HepG2 (cell line): ENCODE results near the gene ADSS2.

Experiments
- KLF13 ChIP-seq: sonication (generic); formaldehyde crosslinking; IDR thresholded peaks from 2 replicates; pipeline ENCODE4 v1.4.0; 2020; ENCODE audit warnings: mild to moderate bottlenecking, missing genetic modification reagents
- MYNN ChIP-seq: sonication (generic); formaldehyde crosslinking; IDR thresholded peaks from 2 replicates; pipeline ENCODE4 v1.4.0; 2020; ENCODE audit warnings: mild to moderate bottlenecking, low read depth, missing genetic modification reagents
- NAIF1 ChIP-seq: sonication (generic); formaldehyde crosslinking; IDR thresholded peaks from 2 replicates; pipeline ENCODE4 v1.5.0; 2020; ENCODE audit warnings: mild to moderate bottlenecking, missing genetic modification reagents, borderline replicate concordance
- PHF20 ChIP-seq: sonication (generic); formaldehyde crosslinking; IDR thresholded peaks from 2 replicates; pipeline ENCODE4 v1.5.0; 2020; ENCODE audit warnings: mild to moderate bottlenecking, missing genetic modification reagents
- PHF8 ChIP-seq: sonication (generic); formaldehyde crosslinking; IDR thresholded peaks from 2 replicates; pipeline ENCODE4 v1.5.0; 2020; ENCODE audit warnings: missing genetic modification reagents
- POLR2A ChIP-seq, 2 experiments: IDR thresholded peaks; 2 replicates each; pipeline ENCODE4 v1.6.1; 2011; ENCODE audit warnings: low read depth in 2 of 2, low read length in 2 of 2, mild to moderate bottlenecking in 1 of 2, moderate library complexity in 1 of 2; ENCODE audit not compliant: insufficient read depth in 1 of 2
- PRMT3 ChIP-seq: sonication (generic); formaldehyde crosslinking; IDR thresholded peaks from 2 replicates; pipeline ENCODE4 v1.8.1; 2022; ENCODE audit warnings: low read depth, mild to moderate bottlenecking, moderate library complexity, missing genetic modification reagents, borderline replicate concordance
- TF ChIP-seq, protein P1 (sequence below): IDR thresholded peaks from 2 replicates; pipeline ENCODE4 v1.6.1; 2012; ENCODE audit warnings: low read length, improper control_type of control experiment

DNA sequence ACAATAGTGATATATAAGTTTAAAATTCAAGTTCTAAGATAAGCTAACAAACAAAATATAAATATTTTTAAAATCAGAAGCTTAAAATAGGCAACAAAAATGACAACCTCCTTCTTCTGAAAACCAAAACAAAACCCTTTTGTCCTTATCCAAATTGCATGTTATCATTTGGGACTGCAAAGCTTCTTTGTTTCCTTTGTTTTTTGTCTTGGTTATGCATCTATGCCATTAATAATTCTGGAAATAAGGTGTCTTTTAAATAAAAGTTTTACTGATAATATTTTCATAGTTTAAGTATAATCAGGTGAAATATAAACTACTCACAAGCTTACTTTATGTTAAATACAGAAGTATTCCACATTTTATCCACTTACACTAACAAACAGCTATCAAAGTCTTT, 20.5 kb downstream of the ADSS2 start:
- TF ChIP-seq, protein P1, sequence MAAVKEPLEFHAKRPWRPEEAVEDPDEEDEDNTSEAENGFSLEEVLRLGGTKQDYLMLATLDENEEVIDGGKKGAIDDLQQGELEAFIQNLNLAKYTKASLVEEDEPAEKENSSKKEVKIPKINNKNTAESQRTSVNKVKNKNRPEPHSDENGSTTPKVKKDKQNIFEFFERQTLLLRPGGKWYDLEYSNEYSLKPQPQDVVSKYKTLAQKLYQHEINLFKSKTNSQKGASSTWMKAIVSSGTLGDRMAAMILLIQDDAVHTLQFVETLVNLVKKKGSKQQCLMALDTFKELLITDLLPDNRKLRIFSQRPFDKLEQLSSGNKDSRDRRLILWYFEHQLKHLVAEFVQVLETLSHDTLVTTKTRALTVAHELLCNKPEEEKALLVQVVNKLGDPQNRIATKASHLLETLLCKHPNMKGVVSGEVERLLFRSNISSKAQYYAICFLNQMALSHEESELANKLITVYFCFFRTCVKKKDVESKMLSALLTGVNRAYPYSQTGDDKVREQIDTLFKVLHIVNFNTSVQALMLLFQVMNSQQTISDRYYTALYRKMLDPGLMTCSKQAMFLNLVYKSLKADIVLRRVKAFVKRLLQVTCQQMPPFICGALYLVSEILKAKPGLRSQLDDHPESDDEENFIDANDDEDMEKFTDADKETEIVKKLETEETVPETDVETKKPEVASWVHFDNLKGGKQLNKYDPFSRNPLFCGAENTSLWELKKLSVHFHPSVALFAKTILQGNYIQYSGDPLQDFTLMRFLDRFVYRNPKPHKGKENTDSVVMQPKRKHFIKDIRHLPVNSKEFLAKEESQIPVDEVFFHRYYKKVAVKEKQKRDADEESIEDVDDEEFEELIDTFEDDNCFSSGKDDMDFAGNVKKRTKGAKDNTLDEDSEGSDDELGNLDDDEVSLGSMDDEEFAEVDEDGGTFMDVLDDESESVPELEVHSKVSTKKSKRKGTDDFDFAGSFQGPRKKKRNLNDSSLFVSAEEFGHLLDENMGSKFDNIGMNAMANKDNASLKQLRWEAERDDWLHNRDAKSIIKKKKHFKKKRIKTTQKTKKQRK: no peak
- TF ChIP-seq PHF8 (CRISPR knock-in tag) (no peak), PRMT3 (no peak), PHF20 (CRISPR knock-in tag) (no peak), NAIF1 (CRISPR knock-in tag) (no peak), MYNN (no peak), POLR2A (IDR thresholded peaks at IDR 0.05; ENCODE audit: insufficient read depth in 1 of 2, low read depth in 2 of 2, low read length in 2 of 2) (no peak), KLF13 (CRISPR knock-in tag) (no peak)
